Measurements from ENCODE around the gene PGAM1.

GRCh38 chr10:97411406-97411805, 14.6 kb upstream of the PGAM1 start:
- TF ChIP-seq POLR2AphosphoS5 (IDR thresholded peaks at IDR 0.05), result no peak
- no peak for TF ChIP-seq CTCF (IDR thresholded peaks at IDR 0.05)

All from stomach (tissue), 4 donors.